ENCODE measurements around the gene SRBD1. TPM values are rescaled to one million over a fixed set of nuclear protein-coding genes. Genes with fewer than 3 reads are reported as not detected.
A peak's percentile ranks its signal among the peaks of the same experiment; 100 is the strongest.

The SRBD1 gene
- total RNA-seq, 1 experiment from 2014 or later: 14.4 TPM

DNA sequence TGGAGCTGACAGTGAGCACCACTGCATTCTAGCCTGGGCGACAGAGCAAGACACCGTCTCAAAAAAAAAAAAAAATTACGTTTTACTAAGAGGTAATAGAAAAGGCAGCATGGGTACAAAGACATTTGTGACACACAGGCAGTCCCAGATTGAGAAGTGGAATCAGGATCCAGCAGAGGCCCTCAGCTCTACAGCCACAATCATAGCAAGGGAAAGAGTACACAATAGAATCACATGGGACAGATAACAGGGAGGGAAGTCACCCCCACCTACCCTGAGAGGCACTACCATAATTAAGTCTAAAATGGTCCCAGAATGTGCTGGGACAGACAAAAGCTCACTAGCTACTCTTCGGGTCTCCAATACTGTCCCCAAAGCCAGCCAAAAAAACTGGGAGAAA lies 12.5 kb downstream of the SRBD1 start:
- no peak for DNase-seq (ENCODE audit: low spot score)

DNA sequence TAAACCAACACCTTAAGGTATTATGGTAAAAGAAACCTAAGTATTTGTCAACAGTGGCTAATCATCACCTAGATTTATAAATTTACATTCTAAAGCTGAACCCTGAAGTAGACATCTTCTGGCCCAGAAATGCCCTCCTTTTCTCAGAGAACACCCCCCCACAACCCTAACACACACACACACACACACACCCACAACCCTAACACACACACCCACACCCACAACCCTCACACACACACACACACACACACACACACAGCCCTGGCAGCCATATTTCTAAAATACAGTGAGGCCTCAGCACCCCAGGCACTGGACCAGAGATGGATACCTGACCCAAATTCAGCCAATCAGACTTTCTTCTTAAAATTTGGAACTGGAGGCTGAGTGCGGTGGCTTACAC lies 14.3 kb downstream of the SRBD1 start:
- no peak for DNase-seq (ENCODE audit: low spot score)

DNA sequence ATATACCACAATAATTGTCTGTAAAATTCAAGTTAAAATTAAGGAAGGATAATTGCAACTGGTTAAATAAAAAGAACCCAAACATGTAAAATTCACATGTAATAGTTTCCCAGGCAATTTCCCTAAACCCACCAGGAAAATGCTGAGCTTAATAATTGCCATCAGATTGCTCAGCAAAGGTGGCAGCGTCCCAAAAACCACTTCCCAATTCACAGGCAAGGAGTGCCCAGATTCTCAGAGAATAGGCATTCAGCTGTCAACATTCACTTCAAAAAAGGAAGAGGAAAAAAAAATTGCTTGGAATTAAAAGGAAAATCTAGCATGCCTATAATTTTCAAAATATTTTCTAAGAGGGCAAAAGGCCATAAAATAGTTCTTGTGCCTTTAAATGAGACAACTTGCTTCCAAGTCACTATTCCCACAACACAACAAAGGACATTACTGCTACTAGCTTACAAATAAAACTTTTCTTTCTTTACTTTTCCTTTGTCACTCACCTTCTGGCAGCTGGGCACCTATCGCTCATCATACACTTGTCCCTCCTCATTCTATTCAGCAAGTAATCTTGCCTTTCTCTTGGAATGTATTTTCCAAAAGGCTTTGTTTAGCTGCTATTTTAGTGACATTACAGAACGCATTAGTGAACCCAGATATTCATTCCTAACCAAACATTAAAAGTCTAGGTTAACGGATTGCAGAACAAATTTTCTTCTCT lies 15.2 kb downstream of the SRBD1 start:
- DNase-seq (ENCODE audit: low spot score): peak; percentile 21

DNA sequence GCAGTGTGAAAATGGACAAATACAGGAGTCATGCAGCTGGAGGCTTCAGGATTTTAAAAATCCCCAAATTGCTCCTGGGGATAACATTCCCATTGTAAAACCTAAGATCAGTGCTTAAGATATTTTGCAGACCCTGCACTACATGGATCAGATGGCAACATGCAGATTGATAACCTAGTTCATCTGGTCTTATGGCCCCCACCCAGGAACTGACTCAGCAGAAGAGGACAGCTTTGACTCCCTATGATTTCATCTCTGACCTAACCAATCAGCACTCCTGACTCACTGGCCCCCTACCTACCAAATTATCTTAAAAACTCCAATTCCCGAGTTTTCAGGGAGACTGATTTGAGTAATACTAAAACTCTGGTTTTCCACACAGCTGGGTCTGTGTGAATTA lies 20.0 kb downstream of the SRBD1 start:
- no peak for DNase-seq (ENCODE audit: low spot score)

DNA sequence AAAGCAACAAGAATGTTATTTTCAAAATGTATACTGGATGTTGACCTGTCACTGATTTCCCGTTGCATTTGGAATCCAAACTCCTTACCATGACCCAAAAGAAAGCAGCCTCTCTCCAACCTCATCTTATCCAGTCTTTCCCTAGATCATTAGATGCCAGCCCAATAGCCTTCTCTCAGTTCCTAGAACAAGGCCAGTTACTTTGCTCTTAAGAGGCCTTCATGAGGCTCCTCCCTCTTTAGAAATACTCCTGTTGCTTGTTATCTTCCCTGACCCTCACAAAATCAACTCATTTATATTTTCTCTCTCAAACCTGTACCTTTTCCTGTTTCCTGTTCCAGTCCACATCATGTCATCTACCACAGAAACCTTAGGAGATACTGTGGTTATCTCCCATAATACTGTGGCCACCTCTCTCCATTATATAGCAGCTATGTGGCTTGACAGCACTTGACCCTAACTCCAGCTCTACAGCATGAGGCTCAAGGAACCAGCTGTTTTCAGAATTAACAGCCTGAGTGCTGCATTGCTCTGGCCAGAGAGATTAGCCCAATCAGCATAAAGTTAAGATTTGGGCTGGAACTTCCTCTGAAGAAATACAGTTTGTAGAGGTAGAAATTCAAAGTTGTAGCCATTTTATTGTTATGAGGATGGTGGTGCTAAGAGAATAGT lies 22.8 kb downstream of the SRBD1 start:
- DNase-seq (ENCODE audit: low spot score): no peak

DNA sequence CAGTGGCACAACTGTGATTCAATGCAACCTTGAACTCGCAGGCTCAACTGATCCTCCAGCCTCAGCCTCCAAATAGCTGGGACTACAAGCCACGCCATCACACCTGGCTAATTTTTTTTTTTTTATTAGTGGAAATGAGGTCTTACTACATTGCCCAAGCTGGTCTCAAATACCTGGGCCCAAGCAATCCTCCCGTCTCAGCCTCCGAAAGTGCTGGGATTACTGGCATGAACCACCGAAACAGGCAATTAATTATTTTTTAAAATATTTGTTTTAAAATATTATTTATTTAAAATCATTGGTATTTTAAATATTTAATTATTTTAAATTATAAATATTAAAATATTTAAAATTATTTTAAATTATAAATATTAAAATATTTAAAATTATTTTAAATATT lies 24.5 kb downstream of the SRBD1 start:
- DNase-seq (ENCODE audit: low spot score): no peak

DNA sequence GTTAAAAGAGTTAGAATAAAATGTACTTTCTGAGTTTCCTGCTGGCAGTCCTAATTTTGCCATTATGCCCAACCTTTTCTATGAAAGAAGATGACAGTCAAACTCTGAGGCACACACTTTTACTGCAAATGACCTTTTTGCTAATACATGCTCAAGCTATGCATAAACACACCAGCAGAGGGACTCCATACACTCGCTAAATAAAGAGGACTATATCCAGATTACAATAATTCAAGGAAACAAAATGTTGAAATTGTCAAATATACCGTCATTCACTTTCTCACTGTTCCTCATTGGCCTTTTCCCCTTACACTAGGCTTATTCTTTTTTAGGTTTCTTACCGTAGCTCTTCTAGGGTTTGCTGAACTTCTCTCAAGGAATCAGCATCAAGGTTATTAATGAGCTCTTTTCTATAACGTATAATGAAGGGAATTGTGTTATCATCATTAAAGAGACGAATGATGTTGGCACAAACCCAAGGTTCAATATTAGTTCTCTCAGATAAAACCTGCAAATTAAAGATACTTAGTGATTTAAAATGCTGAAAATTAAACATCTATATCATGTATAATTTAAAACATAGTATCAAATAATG lies 25.7 kb downstream of the SRBD1 start:
- DNase-seq (ENCODE audit: low spot score): peak; percentile 47

DNA sequence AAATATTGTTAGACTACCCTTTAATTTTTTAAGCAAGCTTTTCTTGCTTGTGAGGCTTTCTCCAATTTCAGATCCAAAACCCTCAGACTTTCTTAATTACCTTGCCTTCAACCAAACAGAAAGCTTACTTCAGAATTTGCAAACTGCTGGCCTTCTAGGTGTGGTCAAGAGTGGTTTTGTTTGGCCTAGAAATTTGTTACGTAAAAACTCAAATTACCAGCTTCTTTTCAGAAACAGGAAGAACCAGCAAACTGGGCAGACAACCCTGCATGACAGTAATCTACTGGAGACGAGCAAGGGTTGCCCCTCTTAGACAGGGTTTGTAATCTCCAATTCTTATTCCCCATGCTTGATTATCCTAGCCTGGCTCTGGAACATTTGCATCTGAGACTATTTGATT lies 27.1 kb downstream of the SRBD1 start:
- DNase-seq (ENCODE audit: low spot score): no peak

DNA sequence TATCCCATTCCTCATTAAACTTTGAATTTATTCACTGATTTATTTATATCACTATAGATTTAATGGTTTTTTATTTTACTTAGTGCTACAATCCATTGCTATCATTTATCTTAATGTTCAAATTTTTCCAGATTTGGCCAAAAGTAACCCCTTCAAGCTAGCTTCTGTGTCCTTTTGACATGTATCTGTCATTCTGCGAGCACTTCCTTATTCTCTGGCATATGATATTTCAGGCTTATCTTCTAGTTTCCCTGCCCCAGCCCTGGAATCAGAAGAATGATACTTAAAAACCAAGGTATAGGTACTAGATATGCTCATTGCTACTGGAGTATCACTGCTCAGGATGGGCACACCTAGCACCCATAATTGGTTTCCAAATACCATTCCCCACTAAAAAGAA lies 28.5 kb downstream of the SRBD1 start:
- DNase-seq (ENCODE audit: low spot score): no peak

DNA sequence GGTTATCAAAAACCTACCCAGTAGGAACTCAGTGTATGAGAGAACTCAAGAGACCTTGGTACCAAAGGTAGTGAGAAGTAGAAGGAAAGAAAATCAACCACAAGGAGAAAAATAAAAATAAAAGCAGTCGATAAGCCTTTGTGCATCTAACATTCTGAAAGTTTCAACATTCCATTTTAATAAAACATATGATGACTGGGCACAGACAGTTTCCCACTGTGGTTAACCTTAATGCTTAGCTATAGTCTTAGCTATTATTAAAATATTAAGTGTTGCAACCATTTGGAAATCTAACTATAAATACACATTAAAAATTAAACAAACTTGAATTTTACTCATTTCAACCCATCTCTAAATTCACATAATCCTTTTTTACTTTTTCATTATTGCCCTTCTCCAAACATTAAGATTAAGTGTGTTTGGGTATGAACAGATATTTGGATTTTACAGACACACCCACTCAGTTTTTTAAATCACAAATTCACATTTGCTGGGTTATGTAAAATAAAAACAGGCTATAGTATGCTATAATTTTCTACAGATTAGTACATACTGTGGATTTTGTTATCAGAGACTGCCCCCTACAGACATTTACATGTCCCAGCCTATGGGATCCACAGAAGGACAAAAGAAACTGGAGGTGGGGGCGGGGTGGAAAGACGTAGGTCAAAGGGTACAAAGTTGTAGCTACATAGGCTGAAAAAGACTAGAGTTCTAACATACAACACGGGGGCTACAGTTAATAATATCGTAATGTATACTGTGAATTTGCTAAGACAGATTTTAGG lies 32.8 kb downstream of the SRBD1 start:
- peak; percentile 22 for DNase-seq (ENCODE audit: low spot score)

DNA sequence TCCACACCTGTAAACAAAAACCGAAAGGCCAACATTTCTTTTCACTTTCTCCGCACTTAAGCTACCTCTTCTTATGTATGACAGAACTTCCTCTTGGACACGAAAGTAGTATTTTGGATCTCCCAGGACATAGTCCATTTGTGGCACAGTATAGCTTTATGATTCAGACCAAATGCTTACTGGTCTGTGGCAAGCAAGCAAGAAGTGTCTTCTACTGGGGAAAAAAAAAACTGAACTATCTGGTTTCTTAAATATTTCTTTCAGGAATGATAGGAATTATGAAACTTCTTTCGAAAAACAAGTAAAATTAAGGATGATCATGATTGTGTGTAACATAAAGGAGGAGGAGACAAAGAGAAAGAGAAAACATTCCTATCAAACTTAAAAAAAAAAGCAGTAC lies 33.6 kb downstream of the SRBD1 start:
- DNase-seq (ENCODE audit: low spot score): no peak

DNA sequence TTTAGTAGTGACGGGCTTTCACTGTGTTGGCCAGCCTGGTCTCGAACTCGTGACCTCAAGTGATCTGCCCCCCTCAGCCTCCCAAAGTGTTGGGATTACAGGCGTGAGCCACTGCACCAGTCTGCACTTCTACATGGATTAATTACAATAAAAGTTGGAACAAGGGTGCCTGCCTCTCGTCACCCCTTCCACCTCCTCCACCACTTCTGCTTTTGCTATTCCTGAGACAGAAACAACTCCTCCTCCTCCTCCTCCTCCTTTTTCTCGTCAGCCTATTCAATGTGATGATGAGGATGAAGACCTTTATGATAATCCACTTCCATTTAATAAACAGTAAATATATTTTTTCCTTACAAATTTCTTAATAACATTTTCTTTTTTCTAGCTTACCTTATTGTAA lies 35.2 kb downstream of the SRBD1 start:
- DNase-seq (ENCODE audit: low spot score): no peak

DNA sequence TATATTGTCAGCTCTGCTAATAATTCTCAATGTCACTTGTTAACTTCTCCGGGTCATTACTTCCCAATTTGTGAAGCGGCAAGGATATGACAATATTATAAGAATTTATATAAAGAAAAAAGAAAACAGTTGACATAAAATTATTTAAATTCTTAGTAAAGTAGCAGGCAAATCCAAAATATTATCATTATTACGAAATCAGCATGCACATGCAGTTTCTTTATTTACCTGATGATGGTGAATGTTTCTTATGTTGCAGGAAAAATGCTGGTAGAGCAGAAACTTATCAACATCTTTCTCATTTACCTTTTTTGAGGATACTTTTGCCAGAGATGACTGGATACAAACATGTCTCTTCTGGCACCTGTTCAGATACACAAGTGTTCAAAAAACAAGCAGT lies 38.1 kb downstream of the SRBD1 start:
- no peak for DNase-seq (ENCODE audit: low spot score)

DNA sequence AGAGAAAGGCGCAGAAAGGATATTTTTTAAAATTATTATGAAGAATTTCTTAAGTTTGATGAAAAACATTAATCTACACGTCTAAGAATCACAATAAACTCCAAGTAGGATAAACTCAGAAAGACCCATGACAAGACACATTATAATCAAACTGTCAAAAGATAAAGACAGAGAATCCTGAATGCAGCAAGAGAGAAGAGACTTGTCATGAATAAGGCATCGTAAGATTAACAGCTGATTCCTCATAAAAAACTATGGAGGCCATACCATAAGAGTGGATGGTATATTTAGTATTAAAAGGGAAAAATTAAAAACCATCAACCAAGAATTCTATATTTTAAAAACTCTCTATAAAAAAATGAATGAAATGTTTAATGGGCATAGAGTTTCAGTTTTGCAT lies 39.1 kb downstream of the SRBD1 start:
- no peak for DNase-seq (ENCODE audit: low spot score)

DNA sequence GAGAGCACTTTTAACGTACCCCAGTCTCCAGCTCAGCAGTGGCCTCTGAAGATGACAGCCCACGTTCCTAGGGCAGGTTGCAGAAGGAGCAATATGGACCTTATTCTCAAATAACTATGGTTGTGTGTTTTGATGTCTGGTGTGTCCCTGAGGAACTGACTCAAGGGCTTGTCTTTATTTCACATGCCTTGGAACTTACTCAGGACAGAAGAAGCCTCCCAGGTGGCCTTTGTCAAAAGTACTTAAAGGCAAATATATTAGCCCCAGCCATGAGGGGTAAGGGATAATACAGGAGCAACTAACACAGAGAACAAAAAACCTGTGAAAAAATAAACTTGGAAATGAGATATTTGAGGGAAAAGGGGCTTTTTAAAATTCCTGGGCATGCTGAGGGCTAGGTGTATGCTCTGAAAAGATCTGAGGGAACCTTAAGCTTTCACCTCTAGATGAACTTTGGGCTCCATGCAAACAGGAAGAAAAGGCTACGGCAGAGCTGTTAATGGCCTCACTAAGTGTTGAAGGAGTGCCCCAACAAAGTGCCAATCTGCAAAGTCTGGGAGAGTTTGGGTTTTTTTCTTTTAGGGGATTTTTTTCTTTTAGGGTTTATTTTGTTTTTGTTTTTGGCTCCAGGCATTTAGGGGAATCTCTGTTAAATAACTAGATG lies 40.3 kb downstream of the SRBD1 start:
- DNase-seq (ENCODE audit: low spot score): no peak

DNA sequence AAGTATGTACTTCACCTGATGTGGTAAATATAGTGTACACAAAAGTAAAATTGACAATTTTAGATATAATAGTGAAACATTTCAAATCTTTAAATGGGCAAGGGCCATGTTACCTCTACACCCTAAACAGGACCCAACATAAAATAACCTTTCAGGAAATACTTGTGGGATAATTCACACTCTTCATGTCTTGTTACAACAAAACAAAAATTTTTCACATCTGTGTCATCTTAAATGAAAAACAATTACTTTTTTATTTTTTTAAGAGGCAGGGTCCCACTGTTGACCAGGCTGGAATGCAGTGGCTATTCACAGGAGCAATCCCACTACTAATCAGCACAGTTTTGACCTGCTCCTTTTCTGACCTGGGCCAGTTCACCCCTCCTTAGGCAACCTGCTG lies 42.1 kb downstream of the SRBD1 start:
- no peak for DNase-seq (ENCODE audit: low spot score)

DNA sequence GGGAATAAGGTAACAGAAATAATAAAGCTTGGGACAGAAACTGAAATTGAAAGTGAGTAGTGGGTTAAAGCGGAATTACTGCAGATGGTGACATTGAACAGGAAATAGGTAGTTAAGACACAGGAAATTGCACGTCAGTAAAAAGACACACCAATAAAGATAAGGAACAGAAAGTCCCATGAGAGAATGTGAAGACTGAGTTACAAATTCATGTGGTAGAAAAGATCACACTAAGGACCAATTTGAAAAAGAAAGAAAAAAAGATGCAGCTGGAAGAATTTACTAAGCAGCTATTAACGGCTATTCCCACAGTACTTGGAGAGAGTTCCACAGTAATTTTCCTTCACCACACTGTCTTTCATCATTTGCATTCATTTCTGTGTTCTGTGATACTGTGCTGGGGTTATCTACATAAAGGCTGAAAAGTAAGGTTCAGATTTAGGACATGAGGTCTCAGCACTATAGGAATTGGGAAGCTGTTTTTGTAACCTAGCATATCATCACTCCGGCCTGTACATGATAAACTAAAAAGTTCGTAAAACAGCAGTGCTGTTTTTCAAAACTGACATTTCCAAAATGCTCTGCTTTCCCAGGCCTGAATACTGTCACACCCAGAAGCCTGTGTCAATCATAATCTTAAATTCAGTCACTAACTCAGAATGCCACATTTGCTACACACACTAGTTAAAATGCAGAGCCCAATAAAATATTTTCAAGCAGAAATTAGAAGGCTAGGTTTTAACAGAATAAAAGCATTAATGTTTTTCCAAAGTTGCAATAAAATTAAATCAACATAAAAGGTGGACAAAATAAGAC lies 42.9 kb downstream of the SRBD1 start:
- peak; percentile 67 for DNase-seq (ENCODE audit: low spot score)

DNA sequence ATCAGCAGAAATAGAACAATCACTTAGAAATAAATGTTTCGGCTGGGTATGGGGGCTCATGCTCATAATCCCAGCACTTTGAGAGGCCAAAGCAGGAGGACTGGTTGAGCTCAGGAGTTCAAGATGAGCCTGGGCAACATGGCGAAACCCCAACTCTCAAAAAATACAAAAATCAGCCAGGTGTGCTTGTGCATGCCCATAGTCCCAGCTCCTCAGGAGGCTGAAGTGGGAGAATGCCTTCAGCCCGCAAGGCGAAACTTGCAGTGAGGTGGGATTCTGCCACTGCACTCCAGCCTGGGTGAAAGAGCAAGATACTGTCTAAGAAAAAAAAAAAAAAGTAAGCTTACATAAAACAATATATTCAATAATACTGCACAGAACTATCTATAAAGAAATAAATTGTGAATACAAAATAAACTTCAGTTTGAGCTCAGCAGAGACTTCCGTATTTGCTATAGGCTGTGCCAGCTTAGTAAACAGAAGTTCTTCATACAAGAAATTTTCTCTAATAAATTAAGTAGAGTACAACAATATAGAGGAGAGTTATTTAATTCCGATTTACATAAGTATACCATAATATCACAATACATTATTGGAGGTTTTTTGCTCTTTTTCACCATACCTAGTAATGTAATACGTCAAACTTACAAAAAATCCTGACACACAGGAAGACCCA lies 43.6 kb downstream of the SRBD1 start:
- DNase-seq (ENCODE audit: low spot score): no peak

DNA sequence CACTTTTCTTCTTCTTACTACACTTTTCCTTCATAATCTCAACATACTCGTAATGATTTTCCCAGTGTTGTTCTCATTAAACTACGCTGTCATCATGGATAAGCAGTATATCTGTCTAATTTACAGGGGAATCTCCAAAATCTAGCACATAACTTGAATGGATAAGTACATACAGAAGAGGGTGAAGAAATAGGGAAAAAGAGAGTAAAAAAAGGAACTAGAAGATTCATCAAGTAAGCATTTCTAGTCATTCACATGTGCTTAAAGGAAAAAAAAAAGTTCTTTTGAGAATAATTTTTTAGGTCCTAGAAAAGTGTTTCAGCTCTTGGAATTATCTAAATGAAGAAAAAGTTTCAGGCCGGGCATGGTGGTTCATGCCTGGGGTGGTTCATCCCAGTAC lies 51.6 kb downstream of the SRBD1 start:
- DNase-seq (ENCODE audit: low spot score): no peak

DNA sequence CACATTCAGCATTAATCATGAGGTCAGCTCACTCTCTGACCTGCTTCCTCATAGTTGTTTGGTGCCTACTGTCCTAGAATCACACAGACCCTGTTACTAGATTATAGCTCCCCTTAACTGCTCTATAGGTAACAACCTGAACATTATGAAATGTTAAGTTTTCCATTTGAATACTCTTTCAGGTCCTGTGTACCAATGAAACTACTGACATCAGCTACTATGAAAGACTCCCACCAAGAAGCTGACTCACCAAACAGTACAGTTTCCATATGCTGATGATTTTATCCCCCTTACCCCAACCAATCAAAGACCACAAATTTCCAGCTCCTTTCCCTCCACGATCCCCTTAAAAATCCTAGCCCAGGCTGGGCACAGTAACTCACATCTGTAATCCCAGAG lies 56.3 kb downstream of the SRBD1 start:
- no peak for DNase-seq (ENCODE audit: low spot score)
